Neutrophil (primary cell): ENCODE data around the gene NDOR1.

ENCODE experiments used
- H3K27ac ChIP-seq: fragments of 200-600 bp; sonication (generic); 2 replicates; pipeline ENCODE4 v1.5.1; 2016; ENCODE audit warnings: mild to moderate bottlenecking, moderate library complexity
- H3K27me3 ChIP-seq: fragments of 200-600 bp; sonication (generic); 2 replicates; pipeline ENCODE4 v1.6.0; 2016; ENCODE audit warnings: mild to moderate bottlenecking
- H3K36me3 ChIP-seq: fragments of 200-600 bp; sonication (generic); 2 replicates; pipeline ENCODE4 v1.5.1; 2017
- H3K4me1 ChIP-seq, 2 experiments: fragments of 200-600 bp in 1 of 2; sonication (generic) in 1 of 2; 1 replicate in 1 of 2; 2 replicates in 1 of 2; pipeline versions ENCODE4 v1.5.1 to v1.6.1; 2013 to 2016; ENCODE audit warnings: low read depth in 1 of 2, low read length in 1 of 2, mild to moderate bottlenecking in 1 of 2, moderate library complexity in 1 of 2; ENCODE audit not compliant: control insufficient read depth in 1 of 2, insufficient read depth in 1 of 2
- H3K4me3 ChIP-seq, 2 experiments: fragments of 200-600 bp in 1 of 2; sonication (generic) in 1 of 2; 1 replicate in 1 of 2; 2 replicates in 1 of 2; pipeline ENCODE4 v1.5.1; 2013 to 2016; ENCODE audit warnings: low read depth in 1 of 2, low read length in 1 of 2, mild to moderate bottlenecking in 1 of 2, moderate library complexity in 1 of 2
- H3K9me3 ChIP-seq: fragments of 200-600 bp; sonication (generic); 2 replicates; pipeline ENCODE4 v1.5.1; 2016
- TF ChIP-seq, protein P1 (sequence below): fragments of 200-600 bp; sonication (generic); IDR thresholded peaks from 2 replicates; pipeline ENCODE4 v1.5.1; 2016; ENCODE audit warnings: antibody characterized with exemption

Gene NDOR1

DNA sequence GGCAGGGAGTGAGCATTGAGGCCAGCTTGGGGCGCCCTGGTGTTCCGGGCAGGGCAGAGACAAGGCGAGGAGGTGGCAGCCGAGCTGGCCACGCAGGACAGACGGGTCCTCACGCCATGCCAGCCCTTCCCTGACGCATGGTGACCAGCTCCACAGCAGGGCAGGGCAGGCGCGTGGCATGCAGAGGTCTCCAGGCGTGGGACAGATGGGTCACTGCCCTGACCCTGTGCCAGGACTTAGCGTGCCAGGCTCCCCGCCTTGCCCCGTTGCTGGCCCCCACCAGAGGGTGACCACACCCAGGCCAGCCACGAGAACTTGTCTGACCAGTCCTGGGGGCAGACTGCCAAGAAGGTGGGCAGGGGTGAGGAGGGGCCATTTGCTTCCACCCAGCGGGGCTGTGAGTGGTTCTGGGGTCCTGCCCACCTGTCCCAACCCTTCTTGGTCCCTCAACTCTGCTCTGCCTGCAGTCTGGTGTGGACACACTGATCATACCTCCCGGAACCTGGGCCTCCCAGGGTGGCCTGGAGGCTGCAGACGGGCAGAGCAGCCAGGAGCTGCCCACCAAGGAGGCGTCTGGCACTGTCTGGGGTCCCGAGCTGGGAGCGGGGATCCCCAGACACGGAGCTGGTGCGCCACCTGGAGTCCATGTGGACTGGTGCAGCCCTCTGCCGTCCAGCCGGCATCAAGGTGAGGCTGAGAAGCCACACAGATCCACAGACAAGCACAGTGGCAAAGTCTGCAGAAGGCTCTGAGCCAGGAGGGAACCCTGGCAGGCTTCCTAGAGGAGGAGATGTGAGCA, 21.8 kb downstream of the NDOR1 start, which contains the start of gene RNF224:
TSS of gene RNF224 (plus strand) at position 449 of the 799 bp plus-strand sequence. CDS start 834 bp downstream, outside the sequence.
- Histone ChIP-seq H3K4me3 (no peak within 1 kb of the TSS), H3K27ac (no peak within 1 kb of the TSS)

DNA sequence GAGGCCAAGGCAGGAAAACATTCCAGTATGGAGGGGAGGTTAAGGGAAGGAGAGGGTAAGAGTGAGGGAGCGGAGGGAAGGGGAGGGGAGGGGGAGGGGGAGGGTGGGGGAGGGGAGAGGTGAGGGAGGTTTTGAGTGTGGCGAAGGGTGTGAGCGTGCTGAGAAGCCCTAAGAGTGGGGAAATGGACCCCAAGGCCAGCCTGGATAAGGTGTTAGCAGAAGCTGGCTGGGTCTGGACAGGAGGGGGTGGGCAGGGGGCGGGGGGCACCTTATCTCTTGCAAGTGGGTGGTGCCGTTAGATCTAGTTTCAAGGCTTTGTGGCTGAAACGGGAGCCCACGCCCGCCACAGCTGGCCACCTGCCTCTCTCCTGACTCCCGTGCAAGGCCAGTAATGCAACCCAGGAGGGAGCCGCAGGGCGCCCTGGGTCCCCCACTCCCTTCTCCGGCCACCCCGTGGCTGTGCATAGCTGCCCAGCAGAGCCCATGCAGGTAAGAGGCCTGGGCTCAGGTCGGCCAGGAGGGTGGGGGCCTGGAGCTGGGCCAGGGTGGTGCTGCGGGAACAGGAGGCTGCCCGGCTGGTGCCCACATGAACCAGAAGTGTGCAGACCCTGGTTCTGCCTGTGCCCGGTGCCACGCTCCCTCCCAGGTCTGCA, 22.5 kb downstream of the NDOR1 start:
- Histone ChIP-seq H3K27me3 (peaks cover 70% of the 10 kb centered on the region), H3K36me3 (no peaks in the 10 kb centered on the region), H3K9me3 (no peaks in the 10 kb centered on the region), H3K27ac (no peak overlapping the region), H3K4me1 (peaks cover 7 to 16% of the 10 kb centered on the region in 2 experiments), H3K4me3 (no peak overlapping the region)
- TF ChIP-seq, protein P1, sequence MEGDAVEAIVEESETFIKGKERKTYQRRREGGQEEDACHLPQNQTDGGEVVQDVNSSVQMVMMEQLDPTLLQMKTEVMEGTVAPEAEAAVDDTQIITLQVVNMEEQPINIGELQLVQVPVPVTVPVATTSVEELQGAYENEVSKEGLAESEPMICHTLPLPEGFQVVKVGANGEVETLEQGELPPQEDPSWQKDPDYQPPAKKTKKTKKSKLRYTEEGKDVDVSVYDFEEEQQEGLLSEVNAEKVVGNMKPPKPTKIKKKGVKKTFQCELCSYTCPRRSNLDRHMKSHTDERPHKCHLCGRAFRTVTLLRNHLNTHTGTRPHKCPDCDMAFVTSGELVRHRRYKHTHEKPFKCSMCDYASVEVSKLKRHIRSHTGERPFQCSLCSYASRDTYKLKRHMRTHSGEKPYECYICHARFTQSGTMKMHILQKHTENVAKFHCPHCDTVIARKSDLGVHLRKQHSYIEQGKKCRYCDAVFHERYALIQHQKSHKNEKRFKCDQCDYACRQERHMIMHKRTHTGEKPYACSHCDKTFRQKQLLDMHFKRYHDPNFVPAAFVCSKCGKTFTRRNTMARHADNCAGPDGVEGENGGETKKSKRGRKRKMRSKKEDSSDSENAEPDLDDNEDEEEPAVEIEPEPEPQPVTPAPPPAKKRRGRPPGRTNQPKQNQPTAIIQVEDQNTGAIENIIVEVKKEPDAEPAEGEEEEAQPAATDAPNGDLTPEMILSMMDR: no peak

More for the DNA sequence above, 21.8 kb downstream of the NDOR1 start, which contains the start of gene RNF224:
- peaks cover 15 to 23% of the 10 kb centered on the region in 2 experiments for H3K4me1 ChIP-seq
- no peaks in the 10 kb centered on the region for H3K9me3 ChIP-seq
- TF ChIP-seq, protein P1: peak; percentile 82
- H3K27me3 ChIP-seq: peaks cover 73% of the 10 kb centered on the region
- H3K36me3 ChIP-seq: no peaks in the 10 kb centered on the region

DNA sequence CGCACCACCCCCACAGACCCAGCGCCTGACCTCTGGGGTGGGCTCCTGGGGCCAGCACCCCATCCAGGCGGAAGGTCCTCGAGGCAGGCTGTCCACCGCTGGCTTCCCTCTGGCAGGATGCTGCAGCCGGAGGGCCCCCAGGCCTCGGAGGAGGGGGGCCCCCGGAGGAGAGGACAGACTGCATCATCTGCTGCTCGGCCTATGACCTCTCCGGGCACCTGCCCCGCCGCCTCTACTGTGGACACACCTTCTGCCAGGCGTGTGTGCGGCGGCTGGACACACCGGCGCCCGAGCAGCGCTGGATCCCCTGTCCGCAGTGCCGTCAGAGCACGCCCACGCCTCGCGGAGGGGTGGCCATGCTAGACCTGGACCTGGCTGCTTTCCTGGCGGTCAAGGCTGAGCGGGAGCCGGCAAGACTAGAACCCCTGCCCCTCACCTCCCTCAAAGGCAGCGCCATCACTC, 23.0 kb downstream of the NDOR1 start:
- no peak overlapping the region for H3K4me3 ChIP-seq
- H3K27me3 ChIP-seq: peaks cover 72% of the 10 kb centered on the region
- TF ChIP-seq, protein P1: no peak
- H3K4me1 ChIP-seq: peaks cover 5 to 12% of the 10 kb centered on the region in 2 experiments
- no peaks in the 10 kb centered on the region for H3K36me3 ChIP-seq
- H3K27ac ChIP-seq: no peak overlapping the region
- H3K9me3 ChIP-seq: no peaks in the 10 kb centered on the region

DNA sequence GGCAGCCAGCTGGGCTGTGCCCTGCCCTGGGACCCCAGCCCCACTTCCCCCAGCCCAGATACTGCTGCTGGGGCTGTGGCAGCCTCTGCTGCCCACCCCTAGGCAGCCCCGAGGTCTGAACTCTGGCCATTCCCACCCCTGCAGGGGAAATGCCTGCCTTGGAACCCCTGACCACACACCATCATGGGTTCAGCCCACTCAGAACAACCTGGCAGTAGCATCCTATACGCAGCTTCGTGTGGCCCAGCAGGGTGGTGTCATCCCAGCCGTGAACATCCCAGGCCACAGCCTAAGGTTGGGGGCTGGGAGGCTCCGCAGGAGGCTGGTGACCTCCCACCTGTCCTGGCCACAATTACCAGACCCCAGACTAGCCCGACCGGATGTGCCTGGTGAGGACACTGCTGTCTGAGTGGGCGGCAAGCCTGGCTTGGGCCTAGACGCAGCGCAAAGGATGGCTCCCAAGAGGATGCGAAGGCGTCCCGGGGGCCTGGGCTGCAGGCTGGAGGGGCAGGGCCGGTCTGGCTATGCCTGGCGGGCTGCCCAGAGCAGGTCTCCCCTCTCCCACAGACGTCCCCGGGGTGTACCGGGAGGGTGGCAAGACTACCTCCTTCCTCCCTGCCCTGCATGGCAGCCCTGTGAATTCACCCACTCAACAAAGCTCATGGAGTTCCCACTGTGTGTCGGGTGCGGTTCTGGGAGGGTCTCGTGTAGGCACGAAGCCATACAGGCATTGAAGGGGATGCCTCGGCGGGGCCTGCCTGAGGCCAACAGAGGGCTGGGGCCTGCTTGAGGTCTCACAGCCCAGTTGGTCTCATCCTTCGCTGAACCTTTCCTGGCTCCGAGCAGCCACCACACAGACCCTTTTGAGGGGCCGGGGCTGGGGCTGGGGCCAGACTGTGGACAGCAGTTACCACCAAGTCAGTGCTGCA, 23.7 kb downstream of the NDOR1 start:
- Histone ChIP-seq H3K36me3 (no peaks in the 10 kb centered on the region), H3K9me3 (no peaks in the 10 kb centered on the region), H3K27ac (no peak overlapping the region), H3K4me3 (no peak overlapping the region), H3K4me1 (peaks cover 0 to 6% of the 10 kb centered on the region in 2 experiments), H3K27me3 (peaks cover 79% of the 10 kb centered on the region)
- TF ChIP-seq, protein P1: no peak
